HG02970 (cell line): ENCODE measurements around the gene ELMOD1.

ENCODE experiments used
- ATAC-seq: cut with Tn5 transposase; IDR thresholded peaks from one replicate; pipeline ENCODE4 v1.9.1; 2021; ENCODE audit warnings: mild to moderate bottlenecking, moderate library complexity, moderate number of reproducible peaks; ENCODE audit not compliant: unreplicated experiment, low FRiP score

ELMOD1 gene

GRCh38 chr11:107625685-107625989 lies 34.7 kb downstream of the ELMOD1 start:
- ATAC-seq = no peak

DNA sequence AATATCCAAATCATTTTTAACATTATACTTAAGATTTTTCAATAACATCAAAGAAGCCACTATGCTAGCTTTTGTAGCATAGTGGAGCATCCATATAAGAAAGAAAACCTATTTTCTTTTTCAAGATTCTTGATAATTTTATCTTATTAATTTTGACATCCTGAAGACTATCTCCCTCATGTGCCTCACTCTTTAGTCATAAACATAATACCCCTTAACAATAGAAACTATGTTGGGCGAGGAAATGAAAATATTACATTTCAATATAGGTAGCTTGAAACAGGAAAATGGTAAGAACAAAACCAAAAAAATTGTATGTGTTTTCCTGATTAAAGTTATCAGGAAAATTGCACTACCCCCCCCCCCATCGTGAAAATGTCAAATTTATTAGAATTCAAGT lies 40.1 kb downstream of the ELMOD1 start:
- no peak for ATAC-seq

DNA sequence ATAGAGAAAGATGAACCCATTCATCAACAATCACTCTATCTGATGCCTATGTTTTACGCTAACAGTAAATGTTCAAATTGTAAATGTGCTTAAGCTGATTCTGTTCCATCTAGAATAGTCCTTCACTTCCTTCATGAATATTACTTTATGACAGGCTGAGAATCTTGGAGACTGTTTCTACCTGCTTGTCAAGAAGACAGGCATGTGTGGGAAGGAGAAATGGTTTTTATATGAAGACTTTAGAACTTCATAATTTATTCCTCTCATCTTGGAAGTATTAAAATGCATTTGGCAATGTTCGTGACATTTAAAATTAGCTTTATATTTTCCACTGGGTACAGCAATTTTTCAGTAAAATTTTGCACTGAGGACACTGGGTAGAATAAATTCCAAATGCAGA lies 41.0 kb downstream of the ELMOD1 start:
- ATAC-seq = no peak

- ATAC-seq = no peak
Observed at GRCh38 chr11:107646783-107647182, 55.8 kb downstream of the ELMOD1 start.

- no peak for ATAC-seq
Observed at GRCh38 chr11:107648242-107648641, 57.3 kb downstream of the ELMOD1 start.

GRCh38 chr11:107651672-107652071 lies 60.7 kb downstream of the ELMOD1 start:
- no peak for ATAC-seq

- ATAC-seq = no peak
Observed at GRCh38 chr11:107653076-107653475, 62.1 kb downstream of the ELMOD1 start.

GRCh38 chr11:107655602-107656001 lies 64.7 kb downstream of the ELMOD1 start:
- no peak for ATAC-seq

GRCh38 chr11:107659310-107659709 lies 68.4 kb downstream of the ELMOD1 start:
- ATAC-seq = no peak

DNA sequence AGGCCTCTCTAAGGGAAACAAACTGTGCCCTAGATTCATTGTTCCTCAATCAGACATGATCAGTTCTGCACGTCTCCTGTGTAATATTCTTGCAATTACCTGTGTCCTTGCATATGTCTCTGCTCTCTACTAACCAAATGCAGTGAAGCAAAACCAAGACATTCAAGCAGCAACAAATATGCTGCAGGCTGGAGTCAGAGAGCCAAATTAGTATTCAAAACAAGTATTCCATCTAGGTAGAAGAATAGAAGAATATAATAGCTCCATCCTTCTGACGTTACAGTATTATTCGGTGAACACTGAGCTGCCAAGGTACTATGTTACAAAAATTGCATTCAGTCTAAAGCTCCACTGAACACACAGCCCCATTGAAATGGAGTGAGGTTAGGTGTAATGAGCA lies 69.1 kb downstream of the ELMOD1 start:
- no peak for ATAC-seq

DNA sequence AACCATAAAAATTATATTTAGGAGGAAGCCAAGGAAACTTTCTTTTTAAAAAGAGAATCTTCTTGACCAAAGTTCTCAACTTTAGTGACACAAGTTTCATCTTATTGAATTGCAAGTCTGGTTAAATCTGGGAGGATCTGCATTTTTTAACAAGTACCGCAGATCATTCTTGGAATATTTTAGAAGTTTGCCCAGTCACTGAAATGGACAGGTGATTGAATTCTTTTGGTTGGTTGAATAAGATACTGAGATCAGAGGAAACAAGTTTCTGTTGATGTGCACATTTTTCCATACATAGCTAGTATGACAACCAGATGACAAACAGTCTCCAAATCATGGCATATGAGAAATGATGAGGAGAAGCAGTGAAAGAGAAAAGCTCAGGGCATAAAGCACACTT lies 70.7 kb downstream of the ELMOD1 start:
- no peak for ATAC-seq

DNA sequence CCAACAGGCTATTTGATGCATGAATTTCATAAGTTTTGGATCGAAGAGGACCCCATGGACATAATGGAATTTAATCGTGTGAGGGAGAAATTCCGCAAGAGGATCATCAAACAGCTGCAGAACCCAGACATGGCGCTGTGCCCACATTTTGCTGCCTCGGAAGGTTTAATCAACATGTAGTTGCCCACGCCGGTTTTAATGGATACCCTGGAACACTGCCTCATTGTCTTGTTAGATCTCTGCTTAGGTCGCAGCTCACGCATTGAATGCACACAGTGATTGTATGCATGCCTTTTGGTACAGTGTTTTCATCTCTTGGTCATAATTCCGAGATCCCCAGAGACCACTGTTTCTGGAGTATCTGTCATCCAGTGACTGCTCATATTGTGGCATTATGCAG lies 74.1 kb downstream of the ELMOD1 start:
- ATAC-seq = no peak

GRCh38 chr11:107666911-107667613 lies 76.1 kb downstream of the ELMOD1 start:
- no peak for ATAC-seq

GRCh38 chr11:107669191-107669740 lies 78.3 kb downstream of the ELMOD1 start:
- no peak for ATAC-seq

DNA sequence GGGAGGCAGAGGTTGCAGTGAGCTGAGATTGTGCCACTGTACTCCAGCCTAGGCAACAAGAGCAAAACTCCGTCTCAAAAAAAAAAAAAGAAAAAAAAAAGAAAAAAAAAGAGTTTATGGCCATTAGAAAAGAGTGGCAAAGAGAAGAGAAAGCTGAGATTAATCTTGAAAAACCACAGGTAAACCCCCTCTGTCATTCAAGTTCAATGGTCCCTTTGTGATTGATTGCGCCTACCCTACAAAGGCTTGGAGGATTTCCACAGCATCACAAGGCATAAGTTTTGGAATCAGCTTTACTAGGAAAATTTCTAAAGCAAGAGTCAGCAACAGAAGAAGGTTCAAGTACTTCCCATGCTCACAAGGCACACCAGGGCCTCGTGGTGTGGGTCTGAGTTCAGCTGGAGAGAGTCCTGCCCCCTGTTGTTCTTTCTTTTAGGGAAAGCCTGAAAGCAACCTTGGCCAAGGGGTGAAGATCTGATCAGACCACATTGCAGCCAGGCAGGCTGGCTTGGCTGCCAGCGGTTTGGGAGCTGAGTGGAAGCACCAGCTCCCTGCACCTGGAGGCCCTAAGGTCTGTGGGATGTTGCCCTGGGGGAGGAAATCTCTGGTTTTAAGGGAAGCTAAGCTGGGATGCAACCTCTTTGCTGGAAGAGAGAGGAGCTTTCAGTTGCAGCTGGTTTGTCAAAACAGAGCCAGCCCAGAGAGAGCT lies 79.1 kb downstream of the ELMOD1 start:
- no peak for ATAC-seq

DNA sequence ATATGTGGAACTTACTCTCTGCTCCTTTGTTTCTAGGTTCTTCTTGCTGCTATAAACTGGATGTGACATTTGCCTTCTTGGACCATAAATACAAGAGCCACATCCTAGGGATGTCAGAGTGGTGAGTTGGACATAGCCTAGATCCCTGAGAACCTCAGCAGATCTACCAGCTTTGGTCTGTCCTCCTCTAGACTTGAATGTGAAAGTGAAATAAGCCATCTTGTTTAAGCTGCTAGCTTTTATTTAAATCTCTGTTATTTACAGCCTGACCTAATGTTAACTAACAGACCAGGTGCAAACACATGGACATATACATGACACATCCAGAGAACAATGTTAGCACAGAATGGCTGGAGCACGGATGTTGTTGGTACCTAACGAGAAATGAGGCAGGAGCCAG lies 85.0 kb downstream of the ELMOD1 start:
- no peak for ATAC-seq

- no peak for ATAC-seq
Observed at GRCh38 chr11:107676336-107677057, 85.5 kb downstream of the ELMOD1 start.

DNA sequence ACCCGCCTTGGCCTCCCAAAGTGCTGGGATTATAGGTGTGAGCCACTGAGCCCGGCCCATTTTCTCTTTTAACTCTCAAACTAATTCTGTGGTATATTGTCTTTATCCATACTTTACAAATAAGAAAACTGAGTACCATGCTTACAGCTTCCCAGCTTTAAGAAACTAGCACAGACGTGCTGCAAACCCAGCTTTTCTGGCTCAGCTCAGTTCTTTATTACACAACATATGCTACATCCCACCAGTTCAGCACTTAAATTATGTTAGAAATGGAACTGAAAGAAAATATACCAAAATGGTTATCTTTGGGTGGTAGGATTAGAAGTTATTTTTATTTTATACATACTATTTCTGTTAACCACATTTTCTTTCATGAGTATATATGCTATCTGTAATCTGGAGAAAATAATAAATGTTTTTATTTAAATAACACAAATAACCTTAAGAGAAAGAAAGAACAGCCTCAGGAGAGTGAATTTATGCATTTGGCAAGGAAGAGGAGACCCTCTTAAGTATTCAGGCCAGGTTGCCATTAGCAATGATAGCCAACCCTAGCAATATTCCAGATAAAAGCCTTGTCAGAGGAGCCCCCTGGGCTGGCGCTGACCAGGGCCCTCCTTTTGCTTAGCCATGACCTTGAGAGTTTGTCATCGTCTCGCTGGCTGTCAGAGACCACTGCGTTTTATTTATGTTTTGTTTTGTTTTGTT lies 87.1 kb downstream of the ELMOD1 start:
- ATAC-seq = no peak

GRCh38 chr11:107678632-107678971 lies 87.7 kb downstream of the ELMOD1 start:
- ATAC-seq = no peak

- no peak for ATAC-seq
Observed at GRCh38 chr11:107679255-107680024, 88.5 kb downstream of the ELMOD1 start.
